ENCODE results near the gene POSTN.
"Not testable (repeated sequence)": the region's sequence is repeated elsewhere in the genome, so short reads cannot be mapped to it uniquely, and the experiment has no call there.

Gene POSTN

DNA sequence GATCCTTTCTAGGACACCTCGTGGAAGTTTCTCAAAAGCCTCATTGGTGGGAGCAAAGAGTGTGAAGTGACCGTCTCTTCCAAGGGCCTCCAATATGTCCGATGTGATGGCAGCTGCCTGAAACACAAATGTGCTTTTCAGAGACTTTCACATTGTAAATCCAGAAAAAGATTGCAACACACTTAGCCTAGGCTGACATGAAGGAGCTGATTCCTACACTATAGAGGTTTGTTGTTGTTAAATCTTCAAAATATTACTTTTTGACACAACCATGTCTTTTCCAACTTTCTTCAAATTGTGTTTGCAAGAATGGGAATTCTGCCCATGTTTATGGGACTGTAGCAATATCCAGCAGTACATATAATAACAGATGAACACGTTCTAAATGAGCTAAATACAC lies 12.4 kb downstream of the POSTN start:
- TF ChIP-seq, protein P1, sequence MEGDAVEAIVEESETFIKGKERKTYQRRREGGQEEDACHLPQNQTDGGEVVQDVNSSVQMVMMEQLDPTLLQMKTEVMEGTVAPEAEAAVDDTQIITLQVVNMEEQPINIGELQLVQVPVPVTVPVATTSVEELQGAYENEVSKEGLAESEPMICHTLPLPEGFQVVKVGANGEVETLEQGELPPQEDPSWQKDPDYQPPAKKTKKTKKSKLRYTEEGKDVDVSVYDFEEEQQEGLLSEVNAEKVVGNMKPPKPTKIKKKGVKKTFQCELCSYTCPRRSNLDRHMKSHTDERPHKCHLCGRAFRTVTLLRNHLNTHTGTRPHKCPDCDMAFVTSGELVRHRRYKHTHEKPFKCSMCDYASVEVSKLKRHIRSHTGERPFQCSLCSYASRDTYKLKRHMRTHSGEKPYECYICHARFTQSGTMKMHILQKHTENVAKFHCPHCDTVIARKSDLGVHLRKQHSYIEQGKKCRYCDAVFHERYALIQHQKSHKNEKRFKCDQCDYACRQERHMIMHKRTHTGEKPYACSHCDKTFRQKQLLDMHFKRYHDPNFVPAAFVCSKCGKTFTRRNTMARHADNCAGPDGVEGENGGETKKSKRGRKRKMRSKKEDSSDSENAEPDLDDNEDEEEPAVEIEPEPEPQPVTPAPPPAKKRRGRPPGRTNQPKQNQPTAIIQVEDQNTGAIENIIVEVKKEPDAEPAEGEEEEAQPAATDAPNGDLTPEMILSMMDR (IDR thresholded peaks at IDR 0.05; ENCODE audit: low read depth, low read length, missing control alignments) = no peak
- no peak overlapping the region for H3K4me3 ChIP-seq (replicated peaks; ENCODE audit: low read depth, low read length)
- no peak for DNase-seq (ENCODE audit: extremely low read depth, low read depth)

DNA sequence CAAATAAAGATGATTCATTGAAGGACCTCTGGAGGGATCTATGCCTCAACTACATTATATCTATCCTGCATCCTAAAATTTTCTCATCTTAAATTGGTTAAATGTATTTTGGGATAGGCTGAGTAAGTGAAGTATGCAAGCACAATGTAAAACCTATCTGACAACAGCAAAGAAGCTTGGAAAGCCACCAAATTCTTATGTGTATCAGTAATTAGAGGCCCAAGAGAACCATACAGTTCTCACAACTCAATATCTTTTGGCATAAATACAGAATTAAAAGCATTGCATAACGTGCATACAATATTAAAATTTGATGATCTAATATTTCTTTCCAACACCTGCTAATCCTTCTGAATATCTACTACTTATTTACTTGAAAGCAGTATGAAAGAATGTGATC lies 13.0 kb downstream of the POSTN start:
- no peak overlapping the region for H3K4me3 ChIP-seq (replicated peaks; ENCODE audit: low read depth, low read length)
- TF ChIP-seq, protein P1 (IDR thresholded peaks at IDR 0.05; ENCODE audit: low read depth, low read length, missing control alignments) = no peak
- no peak for DNase-seq (ENCODE audit: extremely low read depth, low read depth)

DNA sequence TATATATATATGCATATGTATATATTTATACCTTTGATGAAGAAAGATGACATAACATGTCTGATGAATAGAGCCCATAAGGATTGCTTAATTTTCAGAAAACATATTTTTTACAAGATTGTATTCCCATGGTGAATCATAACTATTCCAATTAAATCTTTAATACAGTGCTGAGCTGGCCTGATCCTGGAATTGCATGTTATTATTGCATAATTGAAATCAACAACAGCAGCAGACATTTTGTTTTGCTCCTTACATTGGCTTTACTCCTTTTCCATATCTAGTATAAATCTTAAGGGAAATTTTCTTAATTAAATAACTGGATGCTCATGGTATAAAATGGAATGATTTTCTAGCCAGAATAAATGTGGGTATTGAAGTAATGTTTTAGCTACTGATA lies 22.0 kb downstream of the POSTN start:
- H3K4me3 ChIP-seq (replicated peaks; ENCODE audit: low read depth, low read length) = no peak overlapping the region
- no peak for DNase-seq (ENCODE audit: extremely low read depth, low read depth)
- TF ChIP-seq, protein P1 (IDR thresholded peaks at IDR 0.05; ENCODE audit: low read depth, low read length, missing control alignments) = no peak

DNA sequence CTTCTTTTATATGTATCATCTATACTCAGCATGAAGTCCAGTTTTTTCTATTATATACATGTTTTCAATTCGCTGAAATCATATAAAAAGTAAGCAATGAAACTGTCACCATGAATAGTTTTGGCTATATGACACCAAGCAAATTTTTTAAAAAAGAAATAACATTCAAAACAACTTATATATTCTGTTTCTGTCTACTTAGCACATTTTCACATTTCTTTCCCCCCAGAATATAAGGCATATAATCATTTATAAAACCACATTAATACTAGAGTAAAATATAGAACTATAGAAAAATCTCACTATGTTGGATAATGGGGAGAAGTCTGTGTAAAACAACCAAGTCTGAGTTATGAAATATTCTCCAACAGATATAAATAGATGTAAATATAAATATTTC lies 33.1 kb downstream of the POSTN start:
- DNase-seq (ENCODE audit: extremely low read depth, low read depth) = no peak

DNA sequence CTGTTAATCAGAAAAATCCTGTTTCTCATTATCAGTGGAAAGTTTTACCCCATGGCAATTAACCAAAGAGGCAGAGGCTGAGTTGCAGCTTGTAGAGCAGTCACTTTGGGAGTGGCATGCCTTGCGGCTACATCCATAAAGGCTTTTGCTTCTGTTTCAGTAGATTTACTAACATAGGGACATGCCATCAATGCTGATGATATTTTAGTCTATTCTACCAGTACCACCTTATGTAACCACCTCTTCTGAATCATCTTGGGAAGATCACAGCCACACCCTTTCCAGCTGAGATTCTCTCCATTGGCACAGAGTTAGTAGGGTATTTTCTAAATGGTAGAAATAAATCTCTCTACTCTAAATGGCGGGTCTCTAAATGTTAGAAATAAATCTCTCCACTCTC lies 37.5 kb downstream of the POSTN start:
- no peak for DNase-seq (ENCODE audit: extremely low read depth, low read depth)
- TF ChIP-seq, protein P1 (IDR thresholded peaks at IDR 0.05; ENCODE audit: low read depth, low read length, missing control alignments) = no peak
- no peak overlapping the region for H3K4me3 ChIP-seq (replicated peaks; ENCODE audit: low read depth, low read length)

More for the DNA sequence above, 33.1 kb downstream of the POSTN start:
- TF ChIP-seq, protein P1 (IDR thresholded peaks at IDR 0.05; ENCODE audit: low read depth, low read length, missing control alignments) = no peak
- H3K4me3 ChIP-seq (replicated peaks; ENCODE audit: low read depth, low read length) = no peak overlapping the region

DNA sequence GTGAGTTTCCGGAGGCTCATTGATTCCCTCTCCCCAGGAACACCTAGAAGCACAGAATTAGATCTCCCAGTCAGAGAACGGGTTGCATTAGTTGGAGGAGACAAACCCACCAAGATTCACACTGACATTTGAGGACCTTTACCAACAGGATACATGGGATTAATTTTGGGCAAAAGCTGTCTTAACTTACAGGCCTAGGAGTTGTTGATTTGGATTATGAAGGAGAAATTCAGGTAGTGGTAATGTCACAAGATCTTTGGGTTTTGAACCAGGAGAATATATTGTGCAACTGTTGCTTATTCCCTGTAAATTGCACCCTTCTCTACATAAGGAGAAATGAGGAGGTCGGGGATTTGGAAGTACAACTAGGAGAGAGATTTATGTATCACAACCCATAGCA lies 38.0 kb downstream of the POSTN start:
- H3K4me3 ChIP-seq (replicated peaks; ENCODE audit: low read depth, low read length) = no peak overlapping the region
- TF ChIP-seq, protein P1 (IDR thresholded peaks at IDR 0.05; ENCODE audit: low read depth, low read length, missing control alignments) = no peak
- no peak for DNase-seq (ENCODE audit: extremely low read depth, low read depth)

DNA sequence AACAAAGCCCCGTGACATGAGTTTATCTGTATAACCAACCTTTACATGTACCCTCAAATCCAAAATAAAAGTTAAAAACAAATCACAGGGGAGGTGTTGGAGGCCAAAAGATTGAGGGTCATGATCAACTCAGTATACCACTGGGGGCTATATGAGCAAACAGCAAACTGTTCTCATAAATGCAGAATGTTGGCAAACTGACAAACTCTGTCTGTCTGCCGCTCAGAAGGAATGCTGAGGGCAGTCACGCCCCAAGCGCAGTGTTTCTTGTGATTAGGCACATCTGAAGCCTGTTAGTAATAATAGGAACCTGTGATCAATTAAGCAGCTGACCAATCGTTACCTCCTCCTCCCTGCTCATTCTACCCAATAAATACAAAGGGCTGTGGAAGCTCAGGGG lies 39.8 kb downstream of the POSTN start:
- H3K4me3 ChIP-seq (replicated peaks; ENCODE audit: low read depth, low read length); DNase-seq (ENCODE audit: extremely low read depth, low read depth): not testable (repeated sequence)
